Suprapubic skin (tissue), 4 donors: ENCODE results near the gene MOAP1.

Source experiments
- EP300 ChIP-seq: sonication (generic); formaldehyde crosslinking; IDR thresholded peaks from one replicate; pipeline ENCODE4 v1.6.1; 2017; ENCODE audit warnings: antibody characterized with exemption
- POLR2A ChIP-seq, 2 donors: fragments of 450-650 bp; IDR thresholded peaks; one replicate each; pipeline ENCODE4 v1.6.1; 2017; ENCODE audit warnings: antibody characterized with exemption in 2 of 2, mild to moderate bottlenecking in 2 of 2, moderate library complexity in 2 of 2
- POLR2AphosphoS5 ChIP-seq, 3 donors: sonication (generic); formaldehyde crosslinking; IDR thresholded peaks; one replicate each; pipeline ENCODE4 v1.6.1; 2017; ENCODE audit warnings: antibody characterized with exemption in 3 of 3
- TF ChIP-seq, protein P1 (sequence below), 2 donors: fragments of 200-600 bp in 1 of 2; fragments of 450-650 bp in 1 of 2; sonication (generic) in 1 of 2; IDR thresholded peaks; one replicate each; pipeline ENCODE4 v1.5.1; 2016 to 2019; ENCODE audit warnings: antibody characterized with exemption in 2 of 2, mild to moderate bottlenecking in 1 of 2, moderate library complexity in 1 of 2

DNA sequence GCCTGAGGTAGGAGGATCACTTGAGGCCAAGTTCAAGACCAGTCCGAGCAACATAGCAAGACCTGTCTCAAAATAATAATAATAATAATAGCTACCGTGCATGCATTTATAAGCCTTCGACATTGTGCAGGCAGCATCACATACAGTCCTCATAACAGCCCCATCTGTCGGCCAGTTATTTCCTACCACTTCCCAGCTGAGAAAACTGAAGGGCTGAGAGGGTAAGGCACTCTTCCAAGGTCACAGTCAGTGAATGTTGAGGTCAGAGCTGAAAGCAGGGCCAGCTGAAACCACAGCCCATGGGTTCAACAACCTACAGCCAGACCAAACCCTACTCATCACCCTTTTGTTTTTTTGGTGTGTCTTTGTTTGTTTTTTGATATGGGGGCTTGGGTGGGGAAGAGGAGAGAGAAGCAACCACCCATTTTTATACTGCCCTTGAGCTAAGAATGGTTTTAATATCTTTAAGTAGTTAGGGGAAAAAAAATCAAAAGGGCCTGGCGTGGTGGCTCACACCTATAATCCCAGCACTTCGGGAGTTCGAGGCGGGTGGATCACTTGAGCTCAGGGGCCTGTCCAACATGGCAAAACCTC, 52.1 kb downstream of the MOAP1 start:
- TF ChIP-seq POLR2AphosphoS5 (IDR thresholded peaks at IDR 0.05) = no peak
- no peak for TF ChIP-seq POLR2A (IDR thresholded peaks at IDR 0.05)
- TF ChIP-seq, protein P1, sequence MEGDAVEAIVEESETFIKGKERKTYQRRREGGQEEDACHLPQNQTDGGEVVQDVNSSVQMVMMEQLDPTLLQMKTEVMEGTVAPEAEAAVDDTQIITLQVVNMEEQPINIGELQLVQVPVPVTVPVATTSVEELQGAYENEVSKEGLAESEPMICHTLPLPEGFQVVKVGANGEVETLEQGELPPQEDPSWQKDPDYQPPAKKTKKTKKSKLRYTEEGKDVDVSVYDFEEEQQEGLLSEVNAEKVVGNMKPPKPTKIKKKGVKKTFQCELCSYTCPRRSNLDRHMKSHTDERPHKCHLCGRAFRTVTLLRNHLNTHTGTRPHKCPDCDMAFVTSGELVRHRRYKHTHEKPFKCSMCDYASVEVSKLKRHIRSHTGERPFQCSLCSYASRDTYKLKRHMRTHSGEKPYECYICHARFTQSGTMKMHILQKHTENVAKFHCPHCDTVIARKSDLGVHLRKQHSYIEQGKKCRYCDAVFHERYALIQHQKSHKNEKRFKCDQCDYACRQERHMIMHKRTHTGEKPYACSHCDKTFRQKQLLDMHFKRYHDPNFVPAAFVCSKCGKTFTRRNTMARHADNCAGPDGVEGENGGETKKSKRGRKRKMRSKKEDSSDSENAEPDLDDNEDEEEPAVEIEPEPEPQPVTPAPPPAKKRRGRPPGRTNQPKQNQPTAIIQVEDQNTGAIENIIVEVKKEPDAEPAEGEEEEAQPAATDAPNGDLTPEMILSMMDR (IDR thresholded peaks at IDR 0.05) = no peak
- TF ChIP-seq EP300 = no peak
